Measurements from ENCODE around the gene S100A1. TPM values are rescaled to one million over a fixed set of nuclear protein-coding genes. Genes with fewer than 3 reads are reported as not detected.

The S100A1 gene
- total and polyA plus RNA-seq, 2 of the 8 experiments (the other 6 are each of a cell fraction or from before 2014, with no cell fraction given) = 2.0 TPM; not detected in 1

DNA sequence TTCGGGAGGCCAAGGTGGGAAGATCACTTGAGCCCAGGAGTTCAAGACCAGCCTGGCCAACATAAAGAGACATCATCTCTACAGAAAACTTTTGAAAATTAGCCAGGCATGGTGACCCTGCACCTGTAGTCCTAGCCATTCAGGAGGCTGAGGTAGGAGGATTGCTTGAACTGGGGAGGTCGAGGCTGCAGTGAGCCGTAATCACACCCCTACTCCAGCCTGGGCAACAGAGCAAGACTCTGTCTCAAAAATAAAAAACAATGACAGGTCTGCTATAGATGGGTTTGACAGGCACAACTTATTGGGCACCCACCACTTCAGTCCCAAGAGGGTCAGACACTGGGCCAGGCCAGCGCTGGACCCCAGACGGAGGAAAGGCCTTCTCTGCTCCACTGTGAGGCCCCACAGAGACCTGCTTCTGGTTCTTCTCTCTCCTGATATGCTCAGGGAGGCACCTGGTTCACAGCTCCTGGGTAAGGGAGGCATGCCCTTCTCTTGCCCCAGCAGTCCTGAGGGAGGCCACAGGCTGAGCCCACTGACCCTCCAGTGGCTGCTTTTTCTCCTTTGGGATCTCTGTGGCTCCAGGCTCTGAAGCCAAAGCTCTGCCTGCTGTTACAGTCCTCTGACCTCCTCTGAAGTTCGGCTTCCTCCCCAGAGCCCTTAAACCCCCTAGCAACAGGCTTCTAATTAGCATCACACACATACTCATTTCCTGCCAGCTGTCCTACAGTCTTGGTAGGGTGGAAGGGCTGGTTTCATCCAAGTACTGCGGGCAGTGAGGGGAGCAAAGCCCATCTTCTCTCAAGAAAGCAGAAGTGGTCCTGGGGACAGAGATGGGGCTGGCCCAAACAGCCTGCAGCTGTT lies 29.7 kb upstream of the S100A1 start:
- FAIRE-seq (peak; percentile 48), DNase-seq (ENCODE audit: low read depth in 1 of 2, low spot score in 2 of 2) (peak; percentile 53 to 63)
- H3K4me3 ChIP-seq (ENCODE audit: extremely low read depth in 1 of 4, insufficient read depth in 2 of 4, low read depth in 3 of 4, low read length in 4 of 4) = no peak overlapping the region
- H4K8ac ChIP-seq (ENCODE audit: extremely low read depth, insufficient read depth, low read length) = no peak overlapping the region
- H3K14ac ChIP-seq (ENCODE audit: insufficient read length) = no peak overlapping the region
- no peaks in the 10 kb centered on the region for H3K9me3 ChIP-seq (ENCODE audit: insufficient read depth in 2 of 2, low read depth in 1 of 2, low read length in 1 of 2)
- H3K36me3 ChIP-seq (ENCODE audit: control insufficient read depth in 2 of 4, insufficient read depth in 4 of 4, low read length in 3 of 4) = no peaks in the 10 kb centered on the region
- H3K27ac ChIP-seq (ENCODE audit: low read depth, low read length) = no peak overlapping the region
- no peak overlapping the region for H3K23ac ChIP-seq (ENCODE audit: insufficient read length)
- peak overlapping the region; percentile 87; the same call in 1 of the 2 replicates for H2BK12ac ChIP-seq (ENCODE audit: low read depth, low read length)
- no peak overlapping the region for H3K56ac ChIP-seq (replicated peaks; ENCODE audit: insufficient read length, low read depth, low read length)
- no peaks in the 10 kb centered on the region for H3K79me2 ChIP-seq (ENCODE audit: control insufficient read depth in 1 of 2, insufficient read depth in 2 of 2, low read length in 2 of 2)
- no peak overlapping the region for H2BK15ac ChIP-seq (ENCODE audit: low read length)
- no peak overlapping the region for H3K4ac ChIP-seq (replicated peaks; ENCODE audit: insufficient read length, low read depth, low read length)
- H3K4me2 ChIP-seq (ENCODE audit: insufficient read depth in 1 of 2, low read depth in 2 of 2, low read length in 2 of 2) = peak overlapping the region; percentile 31 to 59
- peak overlapping the region; percentile 74; the same call in 1 of the 2 replicates for H2AFZ ChIP-seq (ENCODE audit: low read length)
- peak overlapping the region; percentile 86; the same call in 1 of the 2 replicates for H3K18ac ChIP-seq (ENCODE audit: extremely low read depth, low read length)
- H2BK120ac ChIP-seq (replicated peaks; ENCODE audit: low read depth, low read length) = no peak overlapping the region
- H3K23me2 ChIP-seq (ENCODE audit: low read depth, low read length) = no peaks in the 10 kb centered on the region; the same call in 1 of the 2 replicates
- peak overlapping the region; percentile 38 for H4K91ac ChIP-seq (replicated peaks; ENCODE audit: insufficient read length, low read length)
- no peak overlapping the region; a peak in 2 of 7 replicates for H3K9ac ChIP-seq (replicated peaks in 1 of 4; ENCODE audit: extremely low read depth in 1 of 4, low read depth in 3 of 4, low read length in 3 of 4)
- no peaks in the 10 kb centered on the region for H3K79me1 ChIP-seq (ENCODE audit: low read depth, low read length)
- no peak overlapping the region for H4K5ac ChIP-seq (ENCODE audit: insufficient read length, low read depth, low read length)
- POLR2A ChIA-PET (ENCODE audit: partially characterized antibody) = interaction anchor here (0.5 to 4.2 kb wide), 17 partner anchors 8 to 106 kb away, joined by 3 to 20 read pairs (median 4); partner anchors contain the start of genes CHTOP, S100A1, S100A13 and S100A16
- H3K27me3 ChIP-seq (replicated peaks in 1 of 4; ENCODE audit: control insufficient read depth in 3 of 4, extremely low read depth in 1 of 4, insufficient read depth in 3 of 4, low read length in 3 of 4) = no peaks in the 10 kb centered on the region
- H2AK5ac ChIP-seq (ENCODE audit: low read depth, low read length) = 0 out of 2 replicates have a peak overlapping the region, but pooled peaks have one; percentile 65
- H2BK20ac ChIP-seq (ENCODE audit: low read length) = 0 out of 2 replicates have a peak overlapping the region, but pooled peaks have one; percentile 61
- H3K4me1 ChIP-seq (replicated peaks in 1 of 4; ENCODE audit: control insufficient read depth in 3 of 4, insufficient read depth in 4 of 4, low read length in 3 of 4) = peaks cover 3 to 10% (median 5%) of the 10 kb centered on the region in 4 experiments; a peak in 4 of 7 replicates
- CTCF ChIA-PET (ENCODE audit: partially characterized antibody) = interaction anchor here (0.8 to 7.9 kb wide), 12 partner anchors 14 to 89 kb away, joined by 3 to 80 read pairs (median 4); partner anchors contain the start of genes S100A13, S100A14 and S100A16
- H4K20me1 ChIP-seq (replicated peaks in 1 of 2; ENCODE audit: control insufficient read depth in 1 of 2, insufficient read depth in 2 of 2, low read length in 2 of 2) = no peaks in the 10 kb centered on the region
- WGBS, 2 experiments (ENCODE audit: extremely low coverage in 1 of 2, insufficient coverage in 1 of 2, insufficient read length in 1 of 2, insufficient replicate concordance in 2 of 2, low coverage in 1 of 2, low lambda C conversion rate in 2 of 2, missing lambda C conversion rate in 1 of 2) = 73% methylated on average over 7 of the region's 7 CpGs; no CpG with 5 or more reads in 1 of the 2 experiments
- H2BK5ac ChIP-seq (ENCODE audit: low read depth, low read length) = peak overlapping the region; percentile 97; the same call in 1 of the 2 replicates
- TF ChIP-seq NANOG (IDR thresholded peaks at IDR 0.05; ENCODE audit: insufficient read depth, low read depth, low read length, poor library complexity, severe bottlenecking) (peak; percentile 85), SP1 (IDR thresholded peaks at IDR 0.05; ENCODE audit: low read depth, low read length) (peak; percentile 63; the same call in 1 of the 2 replicates), POLR2A (IDR thresholded peaks at IDR 0.05; ENCODE audit: control extremely low read depth in 1 of 2, low read depth in 2 of 2, low read length in 2 of 2) (peak in 1 of 2 experiments; percentile 59; a peak in 2 of 3 replicates), RFX5 (IDR thresholded peaks at IDR 0.05; ENCODE audit: borderline replicate concordance, low read depth, low read length) (peak; percentile 82), RNF2 (IDR thresholded peaks at IDR 0.05; ENCODE audit: borderline replicate concordance, low read depth, low read length, missing control alignments, poor library complexity, severe bottlenecking) (no peak), RAD21 (IDR thresholded peaks at IDR 0.05 in 1 of 2, conservative IDR thresholded peaks at IDR 0.05 in 1 of 2; ENCODE audit: low read depth in 2 of 2, low read length in 2 of 2) (0 out of 4 replicates have a peak, but pooled peaks of 1 of the 2 experiments have one; percentile 8), POLR2AphosphoS5 (IDR thresholded peaks at IDR 0.05; ENCODE audit: low read depth, low read length) (no peak; the same call in 1 of the 2 replicates), POU5F1 (IDR thresholded peaks at IDR 0.05; ENCODE audit: low read depth, low read length) (peak; percentile 64; the same call in 1 of the 2 replicates)

Measured in H1 (cell line).